Measurements from ENCODE around the gene MAPKAPK2.

MAPKAPK2 gene

DNA sequence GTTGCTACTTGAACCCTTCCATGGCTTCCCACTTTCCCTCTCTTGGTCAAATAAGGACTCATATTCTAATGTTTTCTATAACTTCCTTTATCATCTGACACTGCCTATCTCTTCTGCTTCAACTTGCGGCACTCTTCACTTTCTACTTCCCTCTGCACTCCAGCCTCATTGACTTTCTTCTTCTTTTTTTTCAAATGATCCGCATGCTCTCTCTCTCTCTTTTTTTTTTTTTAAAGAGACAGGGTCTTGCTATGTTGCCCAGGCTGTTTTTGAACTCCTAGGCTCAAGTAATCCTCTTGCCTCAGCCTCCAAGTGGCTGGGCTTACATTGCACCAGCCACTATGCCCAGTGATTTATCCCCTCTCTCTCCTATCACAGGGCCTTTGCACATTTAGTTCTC, 94.9 kb downstream of the MAPKAPK2 start:
- no peak for DNase-seq

DNA sequence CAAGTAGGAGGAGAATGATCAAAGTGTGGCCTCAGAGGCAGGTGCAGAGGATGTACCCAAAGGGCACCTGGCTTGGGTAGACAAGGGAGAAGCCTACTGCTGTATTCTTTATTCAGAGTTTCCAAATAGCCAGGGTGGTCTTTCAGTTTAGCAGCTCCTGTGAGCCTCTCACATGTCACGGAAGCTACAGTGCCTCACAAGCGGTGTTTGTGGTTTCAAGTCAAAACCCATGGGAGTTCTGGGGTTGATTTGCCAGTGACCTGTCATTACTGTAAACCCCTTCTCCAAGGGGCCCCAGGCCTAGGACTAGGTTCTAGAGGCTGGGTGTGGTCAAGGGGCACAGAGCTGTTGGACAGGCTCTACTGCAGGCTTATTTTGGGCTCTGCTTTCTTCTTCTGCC, 97.7 kb downstream of the MAPKAPK2 start:
- no peak for DNase-seq

DNA sequence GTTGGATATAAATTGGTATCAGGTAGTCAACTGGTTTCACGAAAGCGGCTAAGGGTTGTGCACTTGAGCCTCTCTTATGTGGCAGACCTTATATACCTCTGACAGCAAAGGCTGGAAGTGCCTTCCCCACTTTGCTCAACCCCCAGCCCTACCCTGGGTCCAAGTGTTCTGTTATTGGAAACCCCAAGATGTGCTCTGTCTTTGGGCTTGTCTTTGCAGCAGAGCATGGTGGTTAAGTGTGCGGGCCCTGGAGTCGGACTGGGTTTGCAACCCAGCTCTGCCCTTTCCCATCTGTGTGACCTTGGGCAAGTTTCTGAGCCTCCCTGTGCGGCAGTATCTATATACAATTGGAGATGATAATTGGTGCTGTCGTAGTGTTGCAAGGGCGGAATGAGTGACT, 98.8 kb downstream of the MAPKAPK2 start:
- DNase-seq = no peak

All from stimulated activated CD4-positive, alpha-beta T cell treated with anti-CD3 and anti-CD28 coated beads, Interleukin-4, amount 100 ng/mL, for 24 hours (primary cell).